Tibial nerve (tissue), 4 donors: ENCODE measurements around the gene CCDC87. TPM values are rescaled to one million over a fixed set of nuclear protein-coding genes. Genes with fewer than 3 reads are reported as not detected.

Source experiments
- DNase-seq, 2 donors: peaks; one replicate each; pipeline ENCODE4 v3.0.0-alpha.2; 2019; ENCODE audit warnings: low spot score in 2 of 2
- H3K27ac ChIP-seq, 4 donors: fragments of 200-600 bp; sonication (generic) in 3 of 4; one replicate each; pipeline ENCODE4 v1.5.1; 2017 to 2019; ENCODE audit warnings: mild to moderate bottlenecking in 1 of 4
- H3K27me3 ChIP-seq, 2 donors: fragments of 200-600 bp; sonication (generic) in 1 of 2; one replicate each; pipeline versions ENCODE4 v1.5.1 to v1.6.0; 2017 to 2019
- H3K36me3 ChIP-seq, 3 donors: fragments of 200-600 bp; sonication (generic); one replicate each; pipeline ENCODE4 v1.5.1; 2018 to 2019
- H3K4me1 ChIP-seq, 4 donors: fragments of 200-600 bp; sonication (generic) in 3 of 4; one replicate each; pipeline ENCODE4 v1.5.1; 2017 to 2019
- H3K4me3 ChIP-seq, 4 donors: fragments of 200-600 bp; sonication (generic) in 3 of 4; one replicate each; pipeline ENCODE4 v1.5.1; 2017 to 2019; ENCODE audit warnings: mild to moderate bottlenecking in 1 of 4, moderate library complexity in 1 of 4
- H3K9me3 ChIP-seq, 4 donors: fragments of 200-600 bp; sonication (generic) in 3 of 4; one replicate each; pipeline ENCODE4 v1.5.1; 2017 to 2019
- EP300 ChIP-seq, 2 donors: sonication (generic); formaldehyde crosslinking; IDR thresholded peaks; one replicate each; pipeline ENCODE4 v1.6.1; 2017; ENCODE audit warnings: antibody characterized with exemption in 2 of 2, mild to moderate bottlenecking in 1 of 2
- POLR2A ChIP-seq, 2 donors: fragments of 450-650 bp; IDR thresholded peaks; one replicate each; pipeline ENCODE4 v1.6.1; 2017; ENCODE audit warnings: antibody characterized with exemption in 2 of 2, mild to moderate bottlenecking in 2 of 2, moderate library complexity in 2 of 2
- WGBS, 2 donors: methylation state at CpG; one replicate each; pipeline ENCODE4 v1.1.5; 2018; 5-methylcytosine and 5-hydroxymethylcytosine counted together
- total RNA-seq, 4 donors: library from RNA; depleted of rRNA; stranded (reverse); fragments of >200 nt; gene quantifications; one replicate each; pipeline ENCODE4 v1.1.0, GENCODE V29; 2016
- TF ChIP-seq, protein P1 (sequence below), 5 experiments: fragments of 200-600 bp in 3 of 5; fragments of 450-650 bp in 2 of 5; sonication (generic) in 3 of 5; IDR thresholded peaks; one replicate each; pipeline ENCODE4 v1.5.1; 2016 to 2019; ENCODE audit warnings: antibody characterized with exemption in 5 of 5, mild to moderate bottlenecking in 3 of 5, moderate library complexity in 2 of 5

Gene CCDC87
- total RNA-seq, 4 donors from 2014 or later, result 0.21 to 1.1 (median 0.30) TPM; not detected in 1

DNA sequence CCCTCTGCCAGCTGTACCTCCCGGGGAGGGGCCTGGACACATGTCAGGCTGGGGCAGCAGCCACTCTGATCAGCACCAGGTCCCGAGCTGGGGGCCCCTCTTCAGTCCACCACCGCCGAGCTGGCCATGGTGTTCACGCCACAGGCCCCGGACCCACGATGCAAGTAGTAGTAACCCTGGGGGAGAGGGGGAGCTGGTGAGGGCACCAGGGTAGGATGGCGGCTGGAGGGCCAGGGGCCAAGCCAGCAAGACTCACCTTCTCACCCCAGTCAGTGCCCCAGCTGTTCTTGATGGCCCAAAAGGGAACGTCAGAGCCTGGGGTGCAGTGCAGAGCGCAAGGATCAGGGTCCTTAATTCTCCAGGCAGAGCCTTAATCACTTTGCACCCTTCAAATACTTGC lies 29.0 kb downstream of the CCDC87 start:
- H3K36me3 ChIP-seq, result peaks cover 0 to 59% (median 0%) of the 10 kb centered on the region in 3 donors
- DNase-seq, result no peak

DNA sequence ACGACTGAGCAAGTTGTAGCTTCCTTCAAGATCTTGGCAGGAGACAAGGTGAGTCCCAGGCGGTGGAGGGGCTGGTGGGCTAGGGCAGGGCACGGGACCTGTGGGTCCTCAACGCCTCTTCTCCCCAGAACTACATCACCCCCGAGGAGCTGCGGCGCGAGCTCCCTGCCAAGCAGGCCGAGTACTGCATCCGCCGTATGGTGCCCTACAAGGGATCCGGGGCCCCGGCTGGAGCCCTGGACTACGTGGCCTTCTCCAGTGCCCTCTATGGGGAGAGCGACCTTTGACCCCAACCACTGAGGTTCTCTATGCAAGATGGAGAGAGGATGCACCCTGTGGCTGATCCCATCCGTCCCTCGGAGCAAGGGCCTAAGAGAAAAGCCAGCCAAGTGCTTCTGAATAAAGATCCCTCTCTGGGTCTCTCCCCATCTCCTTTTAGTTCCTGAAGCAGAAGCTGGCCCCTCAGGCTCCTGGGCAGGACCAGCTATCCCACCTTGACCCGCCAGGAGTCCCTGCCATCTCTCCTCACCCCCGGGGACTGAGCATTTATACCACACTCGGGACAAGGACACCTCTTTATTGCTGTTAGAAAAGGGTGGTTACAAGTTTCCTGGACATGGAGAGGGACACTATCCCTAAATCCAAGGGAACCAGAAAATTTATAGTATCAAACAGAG lies 29.8 kb downstream of the CCDC87 start:
- Histone ChIP-seq H3K27me3 (no peaks in the 10 kb centered on the region), H3K4me1 (peaks cover 0 to 24% (median 7%) of the 10 kb centered on the region in 4 donors), H3K27ac (no peak overlapping the region), H3K4me3 (no peak overlapping the region), H3K36me3 (peaks cover 0 to 59% (median 0%) of the 10 kb centered on the region in 3 donors), H3K9me3 (no peaks in the 10 kb centered on the region)
- 86 to 88% methylated on average over 19 to 20 of the region's 20 CpGs for WGBS, 2 donors
- DNase-seq, result no peak
- no peak for TF ChIP-seq EP300 (IDR thresholded peaks at IDR 0.05)
- no peak for TF ChIP-seq POLR2A (IDR thresholded peaks at IDR 0.05)
- TF ChIP-seq, protein P1, sequence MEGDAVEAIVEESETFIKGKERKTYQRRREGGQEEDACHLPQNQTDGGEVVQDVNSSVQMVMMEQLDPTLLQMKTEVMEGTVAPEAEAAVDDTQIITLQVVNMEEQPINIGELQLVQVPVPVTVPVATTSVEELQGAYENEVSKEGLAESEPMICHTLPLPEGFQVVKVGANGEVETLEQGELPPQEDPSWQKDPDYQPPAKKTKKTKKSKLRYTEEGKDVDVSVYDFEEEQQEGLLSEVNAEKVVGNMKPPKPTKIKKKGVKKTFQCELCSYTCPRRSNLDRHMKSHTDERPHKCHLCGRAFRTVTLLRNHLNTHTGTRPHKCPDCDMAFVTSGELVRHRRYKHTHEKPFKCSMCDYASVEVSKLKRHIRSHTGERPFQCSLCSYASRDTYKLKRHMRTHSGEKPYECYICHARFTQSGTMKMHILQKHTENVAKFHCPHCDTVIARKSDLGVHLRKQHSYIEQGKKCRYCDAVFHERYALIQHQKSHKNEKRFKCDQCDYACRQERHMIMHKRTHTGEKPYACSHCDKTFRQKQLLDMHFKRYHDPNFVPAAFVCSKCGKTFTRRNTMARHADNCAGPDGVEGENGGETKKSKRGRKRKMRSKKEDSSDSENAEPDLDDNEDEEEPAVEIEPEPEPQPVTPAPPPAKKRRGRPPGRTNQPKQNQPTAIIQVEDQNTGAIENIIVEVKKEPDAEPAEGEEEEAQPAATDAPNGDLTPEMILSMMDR (IDR thresholded peaks at IDR 0.05), result no peak

More for the DNA sequence above, 29.0 kb downstream of the CCDC87 start:
- no peaks in the 10 kb centered on the region for H3K9me3 ChIP-seq
- H3K27me3 ChIP-seq, result no peaks in the 10 kb centered on the region
- H3K4me1 ChIP-seq, result peaks cover 0 to 25% (median 6%) of the 10 kb centered on the region in 4 donors
- H3K27ac ChIP-seq, result no peak overlapping the region
- no peak for TF ChIP-seq EP300 (IDR thresholded peaks at IDR 0.05)
- no peak for TF ChIP-seq POLR2A (IDR thresholded peaks at IDR 0.05)
- TF ChIP-seq, protein P1 (IDR thresholded peaks at IDR 0.05), result no peak
- WGBS, 2 donors, result 86 to 88% methylated on average over 4 to 10 of the region's 10 CpGs
- no peak overlapping the region for H3K4me3 ChIP-seq

DNA sequence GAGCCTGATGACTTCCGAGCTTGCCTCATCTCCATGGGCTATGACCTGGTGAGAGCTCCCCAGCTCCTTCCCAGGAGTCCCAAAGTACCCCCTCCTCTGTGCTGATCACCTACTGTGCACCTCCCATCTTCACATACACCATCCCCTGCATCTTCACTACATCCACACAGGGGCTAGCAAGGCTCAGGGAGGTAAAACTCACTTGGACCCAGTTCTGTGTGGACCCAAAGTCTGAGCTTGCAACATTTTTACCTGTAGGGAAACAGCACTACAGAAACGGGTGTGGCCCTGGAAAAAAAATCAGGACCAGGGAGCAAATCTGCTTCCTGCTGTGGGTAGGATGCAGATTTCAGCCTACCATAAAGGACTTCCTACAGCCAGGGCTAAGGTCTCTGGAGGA lies 30.6 kb downstream of the CCDC87 start:
- no peak overlapping the region for H3K4me3 ChIP-seq
- no peak for DNase-seq
- H3K27me3 ChIP-seq, result peaks cover 0 to 6% of the 10 kb centered on the region in 2 donors
- H3K36me3 ChIP-seq, result peaks cover 0 to 59% (median 0%) of the 10 kb centered on the region in 3 donors
- no peaks in the 10 kb centered on the region for H3K9me3 ChIP-seq
- 80 to 86% methylated on average over 2 of the region's 2 CpGs for WGBS, 2 donors
- TF ChIP-seq EP300 (IDR thresholded peaks at IDR 0.05) (no peak), POLR2A (IDR thresholded peaks at IDR 0.05) (no peak)
- TF ChIP-seq, protein P1 (IDR thresholded peaks at IDR 0.05), result no peak
- peaks cover 0 to 17% (median 4%) of the 10 kb centered on the region in 4 donors for H3K4me1 ChIP-seq
- no peak overlapping the region for H3K27ac ChIP-seq

DNA sequence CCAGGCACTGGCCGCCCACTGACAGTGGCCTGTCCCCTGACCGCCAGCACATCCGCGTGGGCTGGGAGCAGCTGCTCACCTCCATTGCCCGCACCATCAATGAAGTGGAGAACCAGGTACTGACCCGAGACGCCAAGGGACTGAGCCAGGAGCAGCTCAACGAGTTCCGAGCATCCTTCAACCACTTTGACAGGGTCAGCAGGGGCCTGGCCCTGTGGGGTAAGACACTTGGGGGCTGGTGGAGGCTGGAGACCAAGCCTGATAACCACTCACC lies 31.0 kb downstream of the CCDC87 start:
- TF ChIP-seq EP300 (IDR thresholded peaks at IDR 0.05) (no peak), POLR2A (IDR thresholded peaks at IDR 0.05) (no peak)
- TF ChIP-seq, protein P1 (IDR thresholded peaks at IDR 0.05), result no peak

DNA sequence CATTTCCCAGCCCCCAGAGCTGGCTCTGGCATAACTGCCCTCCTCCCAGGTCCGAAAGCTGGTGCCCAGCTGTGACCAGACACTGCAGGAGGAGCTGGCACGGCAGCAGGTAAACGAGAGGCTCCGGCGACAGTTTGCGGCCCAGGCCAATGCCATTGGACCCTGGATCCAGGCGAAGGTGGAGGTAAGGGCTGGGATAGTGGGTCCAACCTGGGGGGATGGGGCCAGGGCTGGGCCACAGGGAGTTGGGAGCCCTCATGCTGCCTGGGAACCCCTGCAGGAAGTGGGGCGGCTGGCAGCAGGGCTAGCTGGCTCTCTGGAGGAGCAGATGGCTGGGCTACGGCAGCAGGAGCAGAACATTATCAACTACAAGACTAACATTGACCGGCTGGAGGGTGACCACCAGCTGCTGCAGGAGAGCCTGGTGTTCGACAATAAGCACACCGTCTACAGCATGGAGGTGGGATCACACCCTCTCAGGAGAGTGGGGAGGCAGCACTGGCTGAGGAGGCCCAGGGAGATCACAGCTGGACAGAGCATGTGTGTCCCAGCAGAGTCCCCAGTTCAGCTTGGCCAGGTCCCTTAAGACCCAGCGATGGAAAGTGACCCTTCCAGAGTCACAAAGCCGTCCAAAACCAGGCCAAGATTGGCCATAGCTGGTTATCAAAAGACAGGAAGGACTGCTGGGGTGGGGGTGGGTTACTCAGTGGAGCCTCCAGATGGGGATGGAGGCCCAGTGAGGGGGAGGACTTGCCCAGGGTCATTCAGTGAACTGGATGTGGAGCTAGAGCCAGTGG lies 31.5 kb downstream of the CCDC87 start:
- Histone ChIP-seq H3K36me3 (peaks cover 0 to 50% (median 0%) of the 10 kb centered on the region in 3 donors), H3K4me3 (no peak overlapping the region), H3K27me3 (peaks cover 0 to 8% of the 10 kb centered on the region in 2 donors), H3K4me1 (peaks cover 0 to 13% (median 4%) of the 10 kb centered on the region in 4 donors), H3K9me3 (no peaks in the 10 kb centered on the region), H3K27ac (no peak overlapping the region)
- WGBS, 2 donors, result 75 to 81% methylated on average over 14 of the region's 14 CpGs
- TF ChIP-seq, protein P1 (IDR thresholded peaks at IDR 0.05), result no peak
- TF ChIP-seq POLR2A (IDR thresholded peaks at IDR 0.05), result no peak
- TF ChIP-seq EP300 (IDR thresholded peaks at IDR 0.05), result no peak
- no peak for DNase-seq

More for the DNA sequence above, 31.0 kb downstream of the CCDC87 start:
- 85 to 95% methylated on average over 8 to 9 of the region's 9 CpGs for WGBS, 2 donors
- no peaks in the 10 kb centered on the region for H3K9me3 ChIP-seq
- H3K36me3 ChIP-seq, result peaks cover 0 to 55% (median 0%) of the 10 kb centered on the region in 3 donors
- DNase-seq, result no peak
- no peak overlapping the region for H3K27ac ChIP-seq
- H3K27me3 ChIP-seq, result peaks cover 0 to 8% of the 10 kb centered on the region in 2 donors
- peaks cover 0 to 13% (median 4%) of the 10 kb centered on the region in 4 donors for H3K4me1 ChIP-seq
- no peak overlapping the region for H3K4me3 ChIP-seq
